ENCODE data around the gene OR8D2.
"Not testable (repeated sequence)": the region's sequence is repeated elsewhere in the genome, so short reads cannot be mapped to it uniquely, and the experiment has no call there.

OR8D2 gene

GRCh38 chr11:124297921-124298320 is 22.1 kb downstream of the OR8D2 start:
- DNase-seq (ENCODE audit: low read depth, low spot score), result no peak
- no peak overlapping the region for H3K4me3 ChIP-seq (ENCODE audit: low read length)

GRCh38 chr11:124296016-124296415 is 24.0 kb downstream of the OR8D2 start:
- no peak for DNase-seq (ENCODE audit: low read depth, low spot score)
- no peak overlapping the region for H3K4me3 ChIP-seq (ENCODE audit: low read length)

GRCh38 chr11:124294687-124295086 is 25.3 kb downstream of the OR8D2 start:
- DNase-seq (ENCODE audit: low read depth, low spot score), result no peak
- no peak overlapping the region for H3K4me3 ChIP-seq (ENCODE audit: low read length)

GRCh38 chr11:124285610-124286344 is 34.2 kb downstream of the OR8D2 start:
- H3K4me3 ChIP-seq (ENCODE audit: low read length), result no peak overlapping the region
- peak; percentile 10 for DNase-seq (ENCODE audit: low read depth, low spot score)

GRCh38 chr11:124278261-124278660 is 41.7 kb downstream of the OR8D2 start:
- no peak for DNase-seq (ENCODE audit: low read depth, low spot score)
- H3K4me3 ChIP-seq (ENCODE audit: low read length), result no peak overlapping the region

- DNase-seq (ENCODE audit: low read depth, low spot score), result peak; percentile 4
Observed at GRCh38 chr11:124277804-124278203, 42.2 kb downstream of the OR8D2 start.

GRCh38 chr11:124277207-124277606 is 42.8 kb downstream of the OR8D2 start:
- DNase-seq (ENCODE audit: low read depth, low spot score), result no peak
- no peak overlapping the region for H3K4me3 ChIP-seq (ENCODE audit: low read length)

More at GRCh38 chr11:124277804-124278203, 42.2 kb downstream of the OR8D2 start:
- no peak overlapping the region for H3K4me3 ChIP-seq (ENCODE audit: low read length)

- H3K4me3 ChIP-seq (ENCODE audit: low read length), result no peak overlapping the region
- DNase-seq (ENCODE audit: low read depth, low spot score), result peak; percentile 53
Observed at GRCh38 chr11:124276081-124276480, 43.9 kb downstream of the OR8D2 start.

GRCh38 chr11:124274000-124274399 is 46.0 kb downstream of the OR8D2 start:
- no peak overlapping the region for H3K4me3 ChIP-seq (ENCODE audit: low read length)
- no peak for DNase-seq (ENCODE audit: low read depth, low spot score)

- H3K4me3 ChIP-seq (ENCODE audit: low read length); DNase-seq (ENCODE audit: low read depth, low spot score): not testable (repeated sequence)
Observed at GRCh38 chr11:124270886-124271285, 49.1 kb downstream of the OR8D2 start.
